GM18520 (cell line): ENCODE data around the gene KDM6A.
"Not testable (repeated sequence)": the region's sequence is repeated elsewhere in the genome, so short reads cannot be mapped to it uniquely, and the experiment has no call there.

ENCODE experiments used
- ATAC-seq: cut with Tn5 transposase; IDR thresholded peaks from one replicate; pipeline ENCODE4 v1.9.1; 2021; ENCODE audit not compliant: unreplicated experiment

Gene KDM6A

GRCh38 chrX:45070116-45071007, 197.4 kb downstream of the KDM6A start:
- peak; percentile 52 for ATAC-seq

GRCh38 chrX:45073011-45073410, 200.0 kb downstream of the KDM6A start:
- ATAC-seq: not testable (repeated sequence)

- ATAC-seq: peak; percentile 94
Measured at GRCh38 chrX:45077748-45078424, 204.9 kb downstream of the KDM6A start.

- ATAC-seq: no peak
Measured at GRCh38 chrX:45083314-45083713, 210.3 kb downstream of the KDM6A start.

- ATAC-seq: no peak
Measured at GRCh38 chrX:45110494-45110893, 237.5 kb downstream of the KDM6A start.

GRCh38 chrX:45126158-45126557, 253.2 kb downstream of the KDM6A start:
- ATAC-seq: no peak

- ATAC-seq: no peak
Measured at GRCh38 chrX:45128896-45129454, 256.0 kb downstream of the KDM6A start.

GRCh38 chrX:45133465-45133864, 260.5 kb downstream of the KDM6A start:
- ATAC-seq: no peak

- ATAC-seq: no peak
Measured at GRCh38 chrX:45134315-45134731, 261.3 kb downstream of the KDM6A start.

GRCh38 chrX:45134775-45135174, 261.8 kb downstream of the KDM6A start:
- ATAC-seq: no peak

GRCh38 chrX:45135391-45136075, 262.5 kb downstream of the KDM6A start:
- ATAC-seq: not testable (repeated sequence)

GRCh38 chrX:45137531-45137930, 264.5 kb downstream of the KDM6A start:
- no peak for ATAC-seq

- no peak for ATAC-seq
Measured at GRCh38 chrX:45138525-45138924, 265.5 kb downstream of the KDM6A start.

GRCh38 chrX:45140812-45141211, 267.8 kb downstream of the KDM6A start:
- no peak for ATAC-seq

- ATAC-seq: no peak
Measured at GRCh38 chrX:45142185-45142584, 269.2 kb downstream of the KDM6A start.

- ATAC-seq: no peak
Measured at GRCh38 chrX:45143455-45143854, 270.5 kb downstream of the KDM6A start.

- ATAC-seq: no peak
Measured at GRCh38 chrX:45145492-45146215, 272.7 kb downstream of the KDM6A start.

- no peak for ATAC-seq
Measured at GRCh38 chrX:45150821-45151220, 277.8 kb downstream of the KDM6A start.

- ATAC-seq: no peak
Measured at GRCh38 chrX:45154033-45154360, 281.0 kb downstream of the KDM6A start.

- ATAC-seq: no peak
Measured at GRCh38 chrX:45154462-45154861, 281.5 kb downstream of the KDM6A start.

GRCh38 chrX:45157647-45158046, 284.7 kb downstream of the KDM6A start:
- ATAC-seq: no peak
